DND-41 (cell line): ENCODE results near the gene DNAH14.

Experiments used
- ATAC-seq: fragments of 200-7000 bp; cut with Tn5 transposase; 3 replicates; pipeline ENCODE4 v1.9.1; 2021; ENCODE audit warnings: low read depth; ENCODE audit not compliant: insufficient read depth
- DNase-seq: peaks from one replicate; pipeline ENCODE4 v3.0.0-alpha.2; 2020
- H2AFZ ChIP-seq: 2 replicates; pipeline ENCODE4 v1.6.0; 2012; ENCODE audit warnings: low read depth, low read length
- H3K27ac ChIP-seq: 2 replicates; pipeline ENCODE4 v1.5.1; 2012; ENCODE audit warnings: low read length, inconsistent platforms
- H3K27me3 ChIP-seq: fragments of 200-600 bp; sonication (generic); 2 replicates; pipeline ENCODE4 v1.6.0; 2012; ENCODE audit warnings: low read length, mild to moderate bottlenecking, inconsistent platforms; ENCODE audit not compliant: insufficient read depth, poor library complexity
- H3K36me3 ChIP-seq: 2 replicates; pipeline ENCODE4 v1.5.1; 2012; ENCODE audit warnings: low read length, inconsistent platforms; ENCODE audit not compliant: insufficient read depth
- H3K4me1 ChIP-seq: 2 replicates; pipeline ENCODE4 v1.5.1; 2012; ENCODE audit warnings: mild to moderate bottlenecking, low read length; ENCODE audit not compliant: insufficient read depth
- H3K4me2 ChIP-seq: 2 replicates; pipeline ENCODE4 v1.6.0; 2012; ENCODE audit warnings: mild to moderate bottlenecking, moderate library complexity, low read length, inconsistent platforms; ENCODE audit not compliant: insufficient read depth
- H3K4me3 ChIP-seq, 2 experiments: fragments of 200-600 bp in 1 of 2; shearing (Covaris generic) in 1 of 2; 2 replicates each; pipeline ENCODE4 v1.5.1; 2012 to 2016; ENCODE audit warnings: inconsistent platforms in 2 of 2, low read length in 2 of 2, mild to moderate bottlenecking in 2 of 2, low read depth in 1 of 2, moderate library complexity in 1 of 2
- H3K79me2 ChIP-seq: 2 replicates; pipeline ENCODE4 v1.6.0; 2012; ENCODE audit warnings: low read length, inconsistent platforms; ENCODE audit not compliant: insufficient read depth
- H3K9ac ChIP-seq: 2 replicates; pipeline ENCODE4 v1.6.0; 2012; ENCODE audit warnings: low read depth, mild to moderate bottlenecking, inconsistent platforms, low read length, moderate library complexity
- H3K9me3 ChIP-seq: 2 replicates; pipeline ENCODE4 v1.5.1; 2012; ENCODE audit warnings: low read length, moderate library complexity, mild to moderate bottlenecking, inconsistent platforms; ENCODE audit not compliant: insufficient read depth, severe bottlenecking
- H4K20me1 ChIP-seq: 2 replicates; pipeline ENCODE4 v1.6.0; 2012; ENCODE audit warnings: low read length; ENCODE audit not compliant: insufficient read depth
- EZH2 ChIP-seq: IDR thresholded peaks from 3 replicates; pipeline ENCODE4 v1.6.1; 2012; ENCODE audit warnings: borderline replicate concordance, low read depth, mild to moderate bottlenecking, moderate library complexity, low read length, inconsistent platforms; ENCODE audit not compliant: severe bottlenecking
- TF ChIP-seq, protein P1 (sequence below): IDR thresholded peaks from 2 replicates; pipeline ENCODE4 v1.5.1; 2012; ENCODE audit warnings: borderline replicate concordance, low read length, moderate library complexity, mild to moderate bottlenecking; ENCODE audit not compliant: poor library complexity, severe bottlenecking; ENCODE audit errors: extremely low read depth

Gene DNAH14

DNA sequence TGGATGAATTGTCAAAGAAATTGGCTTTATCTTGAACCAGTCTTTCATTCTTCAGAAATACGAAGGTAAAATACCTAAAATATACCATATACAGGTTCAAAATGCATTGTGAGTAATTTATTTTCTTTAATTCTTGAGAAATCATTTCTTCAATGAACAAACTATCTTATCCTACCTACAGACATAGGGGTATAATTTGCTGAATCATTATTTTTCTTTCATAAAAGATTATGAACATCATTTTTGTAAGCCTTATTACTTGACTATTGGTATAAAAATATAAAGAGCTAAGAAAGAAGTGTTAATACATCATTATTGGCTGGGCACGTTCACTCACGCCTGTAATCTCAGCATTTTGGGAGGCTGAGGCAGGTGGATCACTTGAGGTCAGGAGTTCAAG, 167.7 kb downstream of the DNAH14 start:
- no peaks in the 10 kb centered on the region for H3K79me2 ChIP-seq
- TF ChIP-seq, protein P1, sequence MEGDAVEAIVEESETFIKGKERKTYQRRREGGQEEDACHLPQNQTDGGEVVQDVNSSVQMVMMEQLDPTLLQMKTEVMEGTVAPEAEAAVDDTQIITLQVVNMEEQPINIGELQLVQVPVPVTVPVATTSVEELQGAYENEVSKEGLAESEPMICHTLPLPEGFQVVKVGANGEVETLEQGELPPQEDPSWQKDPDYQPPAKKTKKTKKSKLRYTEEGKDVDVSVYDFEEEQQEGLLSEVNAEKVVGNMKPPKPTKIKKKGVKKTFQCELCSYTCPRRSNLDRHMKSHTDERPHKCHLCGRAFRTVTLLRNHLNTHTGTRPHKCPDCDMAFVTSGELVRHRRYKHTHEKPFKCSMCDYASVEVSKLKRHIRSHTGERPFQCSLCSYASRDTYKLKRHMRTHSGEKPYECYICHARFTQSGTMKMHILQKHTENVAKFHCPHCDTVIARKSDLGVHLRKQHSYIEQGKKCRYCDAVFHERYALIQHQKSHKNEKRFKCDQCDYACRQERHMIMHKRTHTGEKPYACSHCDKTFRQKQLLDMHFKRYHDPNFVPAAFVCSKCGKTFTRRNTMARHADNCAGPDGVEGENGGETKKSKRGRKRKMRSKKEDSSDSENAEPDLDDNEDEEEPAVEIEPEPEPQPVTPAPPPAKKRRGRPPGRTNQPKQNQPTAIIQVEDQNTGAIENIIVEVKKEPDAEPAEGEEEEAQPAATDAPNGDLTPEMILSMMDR: no peak
- no peak for TF ChIP-seq EZH2
- no peak overlapping the region for H3K4me2 ChIP-seq
- no peak overlapping the region for H3K9ac ChIP-seq
- no peak overlapping the region for H3K4me3 ChIP-seq
- ATAC-seq: no peak
- DNase-seq: no peak
- H3K9me3 ChIP-seq: no peaks in the 10 kb centered on the region
- no peaks in the 10 kb centered on the region for H3K4me1 ChIP-seq
- no peak overlapping the region for H3K27ac ChIP-seq
- no peaks in the 10 kb centered on the region for H3K36me3 ChIP-seq
- H2AFZ ChIP-seq: no peak overlapping the region
- no peaks in the 10 kb centered on the region for H3K27me3 ChIP-seq
- H4K20me1 ChIP-seq: no peaks in the 10 kb centered on the region

DNA sequence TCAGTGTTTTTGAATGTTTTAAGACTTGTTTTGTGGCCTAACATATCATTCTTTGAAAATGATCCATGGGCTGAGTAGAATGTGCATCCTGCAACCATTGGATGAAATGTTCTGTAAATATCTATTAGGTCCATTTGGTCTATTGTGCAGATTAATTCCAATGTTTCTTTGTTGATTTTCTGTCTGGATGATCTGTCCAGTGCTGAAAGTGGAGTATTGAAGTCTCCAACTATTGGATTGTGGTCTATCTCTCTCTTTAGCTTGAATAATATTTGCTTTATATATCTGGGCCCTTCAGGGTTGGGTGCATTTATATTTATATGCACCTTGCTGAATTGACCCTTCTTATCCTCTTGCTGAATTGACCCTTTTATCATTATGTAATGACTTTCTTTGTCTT, 181.5 kb downstream of the DNAH14 start:
- H3K9me3 ChIP-seq: no peaks in the 10 kb centered on the region
- no peak for ATAC-seq
- no peaks in the 10 kb centered on the region for H4K20me1 ChIP-seq
- H3K27ac ChIP-seq: no peak overlapping the region
- DNase-seq: no peak
- H3K4me1 ChIP-seq: no peaks in the 10 kb centered on the region
- no peaks in the 10 kb centered on the region for H3K27me3 ChIP-seq
- H3K36me3 ChIP-seq: no peaks in the 10 kb centered on the region
- no peak overlapping the region for H3K4me3 ChIP-seq
- H3K9ac ChIP-seq: no peak overlapping the region
- no peak for TF ChIP-seq EZH2
- TF ChIP-seq, protein P1: no peak
- H3K79me2 ChIP-seq: no peaks in the 10 kb centered on the region
- no peak overlapping the region for H3K4me2 ChIP-seq
- H2AFZ ChIP-seq: no peak overlapping the region

DNA sequence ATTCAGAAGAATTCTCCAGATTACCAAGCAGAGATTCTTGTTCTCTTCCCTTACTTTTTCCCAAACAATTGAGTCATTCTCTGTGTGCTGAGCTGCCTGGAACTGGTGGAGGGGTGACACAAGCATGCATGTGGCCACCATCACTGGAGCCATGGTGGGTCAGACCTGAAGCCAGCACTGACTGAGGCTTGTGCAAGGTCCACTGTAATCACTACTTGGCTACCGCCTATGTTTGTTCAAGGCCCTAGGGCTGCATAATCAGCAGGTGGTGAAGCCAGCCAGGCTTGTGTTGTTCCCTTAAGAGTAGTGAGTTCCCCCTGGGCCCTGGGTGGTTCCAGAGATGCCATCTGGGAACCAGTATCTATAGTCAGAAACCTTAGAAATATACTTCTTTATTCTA, 183.8 kb downstream of the DNAH14 start:
- no peak overlapping the region for H3K4me3 ChIP-seq
- DNase-seq: no peak
- H3K79me2 ChIP-seq: no peaks in the 10 kb centered on the region
- H3K36me3 ChIP-seq: no peaks in the 10 kb centered on the region
- TF ChIP-seq, protein P1: no peak
- no peak for TF ChIP-seq EZH2
- no peaks in the 10 kb centered on the region for H3K4me1 ChIP-seq
- H2AFZ ChIP-seq: no peak overlapping the region
- H3K9me3 ChIP-seq: no peaks in the 10 kb centered on the region
- H3K9ac ChIP-seq: no peak overlapping the region
- no peaks in the 10 kb centered on the region for H3K27me3 ChIP-seq
- H3K27ac ChIP-seq: no peak overlapping the region
- H3K4me2 ChIP-seq: no peak overlapping the region
- ATAC-seq: no peak
- H4K20me1 ChIP-seq: no peaks in the 10 kb centered on the region
